NCI-H1048 (cell line): ENCODE results near the gene SPTLC2.

Experiments used
- DNase-seq: peaks from one replicate; lab custom pipeline; 2025; lab: John Stamatoyannopoulos, UW

Gene SPTLC2

GRCh38 chr14:77623201-77623600 lies 6.8 kb upstream of the SPTLC2 start:
- DNase-seq, result no peak

DNA sequence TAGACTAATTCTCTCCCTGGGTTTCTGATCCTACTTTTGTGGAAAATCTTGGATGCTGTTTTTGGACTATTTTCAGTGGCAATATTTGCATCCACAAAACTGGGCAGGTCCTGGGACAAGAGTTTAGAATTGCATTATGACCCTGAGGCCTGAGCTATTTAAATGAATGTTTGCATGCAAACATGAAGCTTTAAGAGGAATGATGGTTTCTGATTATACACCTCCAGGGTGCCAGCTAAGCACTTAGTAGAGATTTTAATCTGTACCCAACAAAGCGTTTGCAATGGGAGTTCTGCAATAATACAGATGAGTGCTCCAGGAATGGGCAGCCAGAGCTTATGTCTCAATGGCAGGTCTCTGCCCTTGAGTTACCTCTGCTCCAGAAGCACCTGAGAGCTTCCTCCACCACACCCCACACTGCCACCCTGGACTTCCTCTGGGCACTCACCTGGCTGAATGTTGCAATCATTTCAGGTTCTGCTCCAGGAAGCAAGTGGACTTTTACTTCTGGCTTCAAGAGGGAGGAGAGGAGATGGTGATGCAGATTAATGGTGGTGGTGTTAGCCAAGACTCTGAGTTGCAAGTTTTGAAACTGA lies 6.0 kb upstream of the SPTLC2 start:
- DNase-seq, result no peak

DNA sequence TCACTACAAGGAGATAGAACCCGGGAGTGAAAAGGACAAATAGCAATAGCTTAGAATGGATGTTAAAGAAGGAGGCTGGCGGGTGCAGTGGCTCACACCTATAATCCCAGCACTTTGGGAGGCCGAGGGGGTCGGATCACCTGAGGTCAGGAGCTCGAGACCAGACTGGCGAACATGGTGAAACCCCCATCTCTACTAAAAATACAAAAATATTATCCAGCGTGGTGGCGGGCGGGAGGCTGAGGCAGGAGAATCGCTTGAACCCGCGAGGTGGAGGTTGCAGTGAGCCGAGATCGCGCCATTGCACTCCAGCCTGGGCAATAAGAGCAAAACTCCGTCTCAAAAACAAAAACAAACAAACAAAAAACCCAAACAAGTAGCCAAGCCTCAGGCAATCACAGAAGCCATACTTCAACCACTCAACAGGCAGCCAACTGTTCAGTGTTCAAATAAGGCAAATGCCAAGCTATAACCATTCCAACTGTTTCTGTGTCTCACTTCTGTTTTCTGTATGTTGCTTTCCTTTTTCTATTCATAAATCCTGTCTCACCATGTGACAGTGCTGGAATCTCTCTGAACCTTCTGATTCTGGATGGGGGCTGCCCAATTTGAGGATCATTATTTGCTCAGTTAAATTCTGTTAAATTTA lies 3.9 kb upstream of the SPTLC2 start:
- DNase-seq, result no peak

DNA sequence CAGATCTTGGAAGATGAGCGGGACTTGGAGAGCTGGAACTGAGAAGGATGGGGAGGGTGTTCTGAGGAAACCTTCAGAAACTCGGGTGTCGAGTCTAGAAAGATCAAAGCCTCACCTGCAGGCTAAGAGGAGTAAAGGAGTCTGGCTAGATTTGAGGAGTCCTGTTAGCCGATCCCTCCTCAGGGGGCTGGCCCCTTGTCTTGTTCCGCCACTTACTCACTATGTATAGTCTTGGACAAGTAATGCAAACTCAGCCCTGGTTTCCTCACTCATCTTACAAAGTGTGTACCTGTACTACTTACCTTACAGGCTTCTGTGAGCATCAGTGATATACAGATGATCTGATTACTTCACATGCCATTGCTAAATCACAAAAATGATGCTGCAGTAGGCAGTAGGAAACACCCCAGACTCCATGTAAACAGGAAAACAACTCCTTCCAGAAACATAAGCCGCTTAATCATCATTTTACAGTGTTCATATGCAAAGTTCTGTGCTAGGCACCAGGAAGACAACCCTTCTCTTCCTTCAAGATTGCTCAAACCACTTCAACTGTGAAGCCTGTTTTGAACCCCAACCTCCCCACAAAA lies 2.0 kb upstream of the SPTLC2 start:
- DNase-seq, result no peak

- DNase-seq, result no peak
Observed at GRCh38 chr14:77616133-77616453, 344 bp downstream of the SPTLC2 start.

DNA sequence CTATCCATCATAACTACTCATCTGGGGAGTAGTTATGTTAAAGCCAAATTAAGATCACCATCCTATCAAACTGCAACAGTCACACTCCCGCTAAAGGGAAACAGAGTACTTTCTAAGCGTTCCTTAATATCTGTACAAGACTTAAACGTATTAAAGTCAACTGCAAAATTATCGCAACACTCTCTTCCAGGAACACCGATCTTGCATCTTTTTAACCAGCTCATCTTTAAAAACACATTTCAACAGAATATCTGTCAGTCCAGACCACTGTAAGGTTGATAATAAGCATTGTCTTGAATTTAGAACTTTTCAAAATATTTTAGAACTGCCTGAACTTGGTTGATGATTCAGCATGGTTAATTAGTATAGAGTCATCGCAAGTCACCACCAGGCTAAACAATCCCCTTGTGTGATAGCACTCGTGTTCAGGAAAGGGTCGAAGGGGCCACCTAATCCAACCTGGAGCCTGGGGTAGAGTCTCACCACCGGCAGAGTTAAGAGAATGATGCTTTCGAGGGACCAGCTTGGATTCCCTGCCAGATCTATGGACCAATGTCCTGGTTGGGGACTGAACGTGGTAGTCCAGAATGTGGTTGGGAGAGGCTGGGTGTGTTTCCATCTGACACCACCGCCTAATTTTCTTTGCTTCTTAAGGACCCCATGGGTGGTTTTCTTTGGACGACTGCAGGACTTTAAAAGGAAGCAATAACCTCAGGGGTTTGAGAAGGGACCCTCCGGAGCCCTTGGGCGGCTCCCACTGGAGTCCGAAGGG lies 890 bp downstream of the SPTLC2 start:
- DNase-seq, result no peak

GRCh38 chr14:77613201-77613600 lies 3.2 kb downstream of the SPTLC2 start:
- DNase-seq, result no peak

DNA sequence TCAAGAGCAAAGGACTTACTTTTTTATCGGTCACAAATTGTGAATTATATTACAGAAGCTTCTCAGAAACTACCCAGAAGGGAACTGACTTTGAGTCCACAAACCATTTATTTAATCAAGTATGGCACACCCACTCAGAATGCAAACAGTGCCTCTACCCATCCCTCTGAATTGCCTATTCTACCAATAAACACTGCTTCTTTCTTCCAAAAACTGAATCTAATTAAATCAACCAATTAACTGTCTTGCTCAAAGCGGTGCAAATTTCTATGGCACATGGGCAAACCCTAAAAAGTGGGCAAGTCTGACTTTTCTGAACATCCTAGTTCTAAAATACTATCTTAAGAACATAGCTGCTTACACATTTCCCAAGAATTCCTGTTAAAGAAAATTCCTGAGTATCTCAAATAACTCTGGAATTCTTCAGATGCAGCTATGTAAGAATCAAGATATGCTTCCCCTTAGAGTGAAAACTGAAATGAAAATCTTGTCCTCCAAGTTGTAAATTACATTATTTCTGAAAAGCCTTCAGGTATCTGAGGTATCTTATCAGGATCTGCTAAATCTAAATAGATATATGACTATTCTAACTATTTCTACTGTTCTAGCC lies 4.3 kb downstream of the SPTLC2 start:
- no peak for DNase-seq

- DNase-seq, result no peak
Observed at GRCh38 chr14:77610553-77610952, 5.9 kb downstream of the SPTLC2 start.

GRCh38 chr14:77609922-77610321 lies 6.5 kb downstream of the SPTLC2 start:
- no peak for DNase-seq

GRCh38 chr14:77607741-77608302 lies 8.6 kb downstream of the SPTLC2 start:
- DNase-seq, result no peak

DNA sequence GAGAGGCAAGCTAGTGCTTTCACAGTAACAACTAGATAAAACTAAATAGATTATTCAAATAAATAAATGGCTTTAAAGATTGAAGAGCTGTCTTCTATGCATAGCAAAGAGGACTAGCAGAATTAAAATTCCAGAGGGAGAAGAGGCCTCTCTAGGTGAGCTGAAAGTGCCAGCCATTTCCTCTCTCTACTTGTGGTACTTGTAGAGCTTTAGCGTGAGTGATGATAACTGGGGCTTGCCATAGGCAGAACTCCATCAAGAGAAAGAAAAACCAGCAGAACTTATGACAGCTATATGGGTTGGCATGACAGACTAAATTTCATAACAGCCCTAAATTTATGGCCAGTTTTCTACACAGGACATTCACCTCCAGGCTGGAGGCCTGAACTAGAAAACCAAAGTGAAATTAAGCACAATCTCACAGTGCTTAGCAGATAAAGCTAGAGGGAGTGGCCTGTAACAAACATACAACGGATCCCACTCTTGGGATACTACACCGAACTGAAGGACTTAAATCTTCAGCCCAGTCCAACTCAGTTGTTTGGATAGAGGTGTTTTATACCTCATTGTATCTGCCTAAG lies 11.0 kb downstream of the SPTLC2 start:
- no peak for DNase-seq

GRCh38 chr14:77603654-77604255 lies 12.7 kb downstream of the SPTLC2 start:
- DNase-seq, result no peak

GRCh38 chr14:77603031-77603430 lies 13.4 kb downstream of the SPTLC2 start:
- DNase-seq, result no peak

DNA sequence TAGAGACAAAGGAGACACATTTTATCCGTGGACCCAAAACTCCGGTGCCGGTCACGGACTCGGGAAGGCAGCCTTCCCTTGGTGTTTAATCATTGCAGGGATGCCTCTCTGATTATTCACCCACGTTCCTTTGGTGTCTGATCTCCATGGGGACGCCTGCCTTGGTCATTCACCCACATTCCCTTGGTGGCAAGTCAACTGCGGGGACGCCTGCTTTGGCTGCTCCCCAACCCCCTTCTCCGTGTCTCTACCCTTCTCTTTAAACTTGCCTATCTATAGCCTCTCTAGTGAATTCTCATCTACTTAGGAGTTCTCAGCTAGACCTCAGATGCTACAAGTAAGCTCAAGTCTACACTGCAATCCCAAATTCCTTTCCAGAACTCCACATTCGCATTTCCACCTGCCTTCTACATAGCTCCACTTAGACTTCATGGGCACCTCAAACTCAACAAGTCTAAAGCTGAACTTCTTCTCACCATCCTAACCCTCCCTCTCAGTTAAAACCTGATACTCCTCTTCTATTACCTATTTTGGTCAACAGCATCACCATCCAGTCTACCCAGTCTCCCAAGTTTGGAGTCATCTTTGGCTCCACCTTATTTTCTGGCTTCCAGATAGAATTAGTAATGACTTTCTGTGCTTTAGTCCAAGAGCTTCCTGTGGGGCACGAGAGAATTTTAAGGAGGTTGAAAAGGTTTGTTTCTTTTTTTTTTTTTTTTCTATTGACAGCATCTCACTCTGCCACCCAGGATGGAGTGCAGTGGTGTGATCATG lies 14.4 kb downstream of the SPTLC2 start:
- DNase-seq, result no peak

DNA sequence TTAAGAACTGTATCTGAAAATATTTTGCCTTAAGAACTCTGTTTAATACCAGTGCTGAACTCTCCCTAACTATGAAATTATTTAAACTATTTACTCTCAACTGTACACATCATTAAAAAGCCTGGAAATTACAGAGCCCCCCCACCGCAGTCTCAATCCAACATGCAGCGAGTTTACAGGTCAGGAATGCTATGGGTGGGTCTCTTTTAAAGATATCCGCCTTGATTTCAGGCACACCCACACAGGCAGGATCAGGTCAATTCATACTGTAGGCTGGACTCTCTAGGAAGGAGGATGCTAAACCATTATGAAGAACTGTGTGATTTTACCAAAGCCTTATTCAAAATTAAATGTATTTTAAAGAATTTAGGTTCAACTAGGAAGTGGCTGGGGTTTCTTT lies 16.5 kb downstream of the SPTLC2 start:
- no peak for DNase-seq

DNA sequence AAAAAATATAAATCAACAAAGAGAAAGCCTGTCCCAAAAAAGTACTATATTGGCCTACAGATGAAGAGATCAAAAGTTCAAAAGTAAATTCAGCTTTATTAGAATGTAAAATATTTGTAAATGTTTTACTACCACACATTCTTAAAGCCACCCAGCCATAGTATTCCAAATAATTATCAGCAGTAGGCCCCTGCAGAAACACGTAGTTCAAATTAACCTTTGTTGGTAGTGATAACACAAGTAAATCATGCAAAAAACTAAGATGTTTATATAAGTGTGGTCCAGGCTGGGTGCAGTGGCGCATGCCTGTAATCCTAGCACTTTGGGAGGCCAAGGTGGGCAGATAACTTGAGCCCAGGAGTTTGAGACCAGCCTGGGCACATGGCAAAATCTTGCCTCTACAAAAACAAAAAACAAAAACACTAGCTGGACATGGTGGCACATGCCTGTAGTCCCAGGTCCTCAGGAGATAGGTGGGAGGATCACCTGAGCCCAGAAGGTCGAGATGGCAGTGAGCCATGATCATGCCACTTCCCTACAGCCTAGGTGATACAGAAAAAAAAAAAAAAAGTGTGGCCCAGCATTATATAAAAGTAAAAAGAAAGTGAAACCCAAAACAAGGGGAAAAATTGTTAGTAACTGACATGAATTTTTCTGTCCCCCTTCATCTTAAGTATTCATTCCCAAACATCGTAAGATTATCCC lies 17.9 kb downstream of the SPTLC2 start:
- no peak for DNase-seq

DNA sequence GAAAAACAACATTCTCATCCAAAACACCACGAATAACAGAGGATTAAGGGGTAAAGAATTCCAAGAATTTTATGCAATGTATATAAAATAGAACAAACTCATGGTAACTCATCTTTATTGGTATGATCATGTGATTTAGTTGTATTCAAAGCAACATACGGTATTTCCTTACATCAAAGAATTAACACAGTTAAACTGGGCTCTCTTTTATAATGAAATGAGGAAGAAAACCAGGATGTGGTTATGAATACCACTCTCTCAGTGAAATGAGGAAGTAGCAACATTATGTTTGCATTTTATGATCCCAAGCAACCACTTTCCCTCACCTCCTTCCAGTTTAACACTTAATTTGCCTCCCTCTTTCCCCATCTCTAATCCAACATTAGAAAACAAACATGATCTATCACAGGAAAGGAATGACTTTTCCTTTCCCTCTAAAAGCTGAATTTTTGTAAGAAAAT lies 22.9 kb downstream of the SPTLC2 start:
- peak; percentile 42 for DNase-seq

- DNase-seq, result no peak
Observed at GRCh38 chr14:77590845-77591485, 25.5 kb downstream of the SPTLC2 start.

GRCh38 chr14:77589099-77589498 lies 27.3 kb downstream of the SPTLC2 start:
- DNase-seq, result no peak
